Kidney (tissue), 14 donors: Measurements from ENCODE around the gene RAE1. TPM values are rescaled to one million over a fixed set of nuclear protein-coding genes. Genes with fewer than 3 reads are reported as not detected.

Experiments
- DNase-seq, 5 donors: peaks; one replicate each; pipeline ENCODE4 v3.0.0-alpha.2; 2013 to 2020
- FAIRE-seq: peaks from 2 replicates; lab custom pipeline; 2012; peaks lifted over from hg19 to GRCh38; lab: Jason Lieb, UNC
- H3K27ac ChIP-seq, 2 donors: one replicate each; pipeline ENCODE4 v1.7.0; 2013; ENCODE audit warnings: low read depth in 2 of 2, low read length in 2 of 2, inconsistent platforms in 1 of 2
- H3K27me3 ChIP-seq: one replicate; pipeline ENCODE4 v1.7.1; 2013; ENCODE audit warnings: low read length, inconsistent platforms; ENCODE audit not compliant: control insufficient read depth, insufficient read depth
- H3K36me3 ChIP-seq, 3 donors: one replicate each; pipeline versions ENCODE4 v1.7.0 to v1.7.1; 2013; ENCODE audit warnings: low read length in 3 of 3, control low read depth in 1 of 3, inconsistent platforms in 1 of 3; ENCODE audit not compliant: insufficient read depth in 3 of 3, control insufficient read depth in 2 of 3
- H3K4me1 ChIP-seq, 3 donors: one replicate each; pipeline versions ENCODE4 v1.7.0 to v1.7.1; 2013; ENCODE audit warnings: low read length in 3 of 3, inconsistent platforms in 1 of 3, low read depth in 1 of 3; ENCODE audit not compliant: control insufficient read depth in 2 of 3, insufficient read depth in 2 of 3
- H3K4me3 ChIP-seq, 3 donors: one replicate each; pipeline versions ENCODE4 v1.7.0 to v1.8.1; 2013; ENCODE audit warnings: low read length in 3 of 3, control low read depth in 1 of 3, inconsistent platforms in 1 of 3
- H3K9ac ChIP-seq, 3 donors: one replicate each; pipeline versions ENCODE4 v1.7.0 to v1.7.1; 2013; ENCODE audit warnings: low read length in 3 of 3, control low read depth in 1 of 3, inconsistent platforms in 1 of 3
- H3K9me3 ChIP-seq, 3 donors: one replicate each; pipeline versions ENCODE4 v1.7.0 to v1.7.1; 2013; ENCODE audit warnings: low read length in 3 of 3, control low read depth in 1 of 3, inconsistent platforms in 1 of 3; ENCODE audit not compliant: control insufficient read depth in 2 of 3, insufficient read depth in 1 of 3
- CTCF ChIP-seq: IDR thresholded peaks from 3 replicates; pipeline ENCODE4 v1.5.1; 2012; ENCODE audit warnings: mild to moderate bottlenecking, moderate library complexity, borderline replicate concordance; ENCODE audit not compliant: insufficient read depth; ENCODE audit errors: extremely low read depth
- intact Hi-C: fragments of 100-400 bp; cut with DNase I; formaldehyde crosslinking; loops from one replicate; pipeline ENCODE4 v1.11.1; 2022
- polyA plus RNA-seq: library from polyadenylated mRNA; stranded (reverse); fragments of 350-450 nt; fragmentation: Illumina TruSeq; extraction: RNeasy Lipid Tissue Mini Kit (QIAGEN cat#74804); gene quantifications from one replicate; pipeline ENCODE4 v1.2.3, GENCODE V29; 2014; ENCODE audit warnings: low read depth, low replicate concordance; ENCODE audit not compliant: insufficient read depth
- total RNA-seq: library from RNA; stranded (reverse); fragmentation: NEBNext Ultra II Directional; extraction: Animal tissue kit (Norgen Biotek cat#: 25700); gene quantifications from one replicate; pipeline ENCODE4 v1.2.1, GENCODE V29; 2021
- donor health status: control.
- donor health status: control.
- donor health status: control.
- donor health status: control.
- donor health status: control.
- donor health status: DM: yes; HTN: yes; CAD: no.
- donor health status: Normal renal cell carcinoma (clear cell type).

The RAE1 gene
- total and polyA plus RNA-seq, 2 donors from 2014 or later = 19.5 to 26.3 TPM

DNA sequence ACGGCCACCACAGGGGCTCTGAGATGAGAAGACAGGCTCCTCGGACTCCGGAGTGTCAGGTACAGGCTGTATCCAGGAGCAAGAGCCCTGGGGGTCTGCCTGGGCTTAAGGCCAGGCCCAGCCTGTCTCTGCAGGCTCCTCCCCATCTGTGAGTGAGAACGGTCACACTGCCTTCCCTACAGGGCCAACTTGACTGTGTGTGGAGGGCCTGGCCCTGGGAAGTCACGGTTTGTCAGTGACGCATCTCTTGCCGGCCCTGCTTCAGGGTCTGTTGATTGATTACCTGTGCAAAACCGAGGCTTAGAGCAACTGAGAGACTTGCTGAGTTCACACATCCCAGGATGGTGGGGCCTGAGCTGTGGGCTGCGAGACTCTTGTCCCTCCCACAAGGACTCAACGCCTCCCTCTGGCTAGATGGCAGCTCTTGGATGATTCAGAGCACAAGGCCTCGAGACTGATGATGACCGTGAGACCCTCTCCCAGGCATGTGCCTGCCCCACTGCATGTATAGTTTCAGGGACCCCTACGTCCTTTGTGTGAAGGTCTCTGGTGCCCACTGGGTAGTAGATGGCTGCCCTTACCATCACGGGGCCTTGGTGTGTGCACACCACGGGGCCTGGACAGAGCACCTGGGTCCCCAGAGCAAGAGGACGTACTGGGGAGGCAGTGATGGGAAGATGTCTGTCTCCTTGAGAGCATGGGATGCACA, 46.1 kb downstream of the RAE1 start:
- Histone ChIP-seq H3K36me3 (peaks cover 0 to 7% (median 0%) of the 10 kb centered on the region in 3 donors), H3K27ac (peak overlapping the region in 1 of 2 donors; percentile 23), H3K4me1 (peaks cover 0 to 61% (median 33%) of the 10 kb centered on the region in 3 donors), H3K9me3 (no peaks in the 10 kb centered on the region), H3K27me3 (no peaks in the 10 kb centered on the region), H3K4me3 (no peak overlapping the region), H3K9ac (no peak overlapping the region)
- intact Hi-C loops = no loop called here
- no peak for TF ChIP-seq CTCF
- FAIRE-seq (no peak), DNase-seq (peak; percentile 63 to 78 (median 68))

GRCh38 chr20:57397693-57398108, 46.6 kb downstream of the RAE1 start:
- Histone ChIP-seq H3K27me3 (no peaks in the 10 kb centered on the region), H3K4me1 (peaks cover 0 to 57% (median 33%) of the 10 kb centered on the region in 3 donors), H3K4me3 (no peak overlapping the region), H3K36me3 (peaks cover 0 to 11% (median 0%) of the 10 kb centered on the region in 3 donors), H3K27ac (peak overlapping the region in 1 of 2 donors; percentile 23), H3K9me3 (no peaks in the 10 kb centered on the region), H3K9ac (no peak overlapping the region)
- FAIRE-seq (no peak), DNase-seq (peak in 1 of 5 donors; percentile 60)
- no peak for TF ChIP-seq CTCF
- intact Hi-C loops = no loop called here

DNA sequence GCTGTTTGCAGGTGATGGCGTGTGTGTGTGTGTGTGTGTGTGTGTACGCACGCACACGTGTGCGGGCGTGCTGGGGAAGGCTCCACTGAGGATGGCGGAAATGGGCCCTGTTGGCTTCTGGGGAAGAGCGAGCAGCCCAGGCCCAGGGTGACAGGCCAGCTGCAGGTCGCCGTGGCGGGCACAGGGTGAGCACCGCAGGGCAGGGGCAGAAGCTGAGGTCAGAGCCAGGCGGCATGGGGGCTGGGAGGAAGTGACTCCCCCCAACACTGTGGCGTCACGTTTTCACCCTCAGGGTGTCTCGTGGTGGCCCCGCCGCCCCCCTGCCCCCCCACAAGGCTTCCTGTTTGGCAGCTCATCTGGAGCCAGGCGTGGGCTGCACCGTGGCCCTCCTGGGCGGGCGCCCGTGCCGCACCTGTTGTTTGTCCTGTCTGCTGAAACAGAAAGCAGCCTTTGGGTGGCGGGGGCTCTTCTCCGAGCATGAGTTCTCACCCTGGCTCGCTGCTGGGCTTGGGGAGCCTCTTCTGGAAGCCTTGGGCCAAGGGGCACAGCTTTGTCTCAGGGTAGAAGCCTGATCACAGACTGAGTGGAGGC, 47.3 kb downstream of the RAE1 start:
- Histone ChIP-seq H3K27ac (peak overlapping the region in 1 of 2 donors; percentile 57), H3K4me3 (no peak overlapping the region), H3K4me1 (peaks cover 0 to 50% (median 33%) of the 10 kb centered on the region in 3 donors), H3K36me3 (peaks cover 0 to 11% (median 0%) of the 10 kb centered on the region in 3 donors), H3K9ac (no peak overlapping the region), H3K27me3 (no peaks in the 10 kb centered on the region), H3K9me3 (no peaks in the 10 kb centered on the region)
- DNase-seq = peak; percentile 49 to 91 (median 70)
- no peak for TF ChIP-seq CTCF
- intact Hi-C loops = no loop called here
- FAIRE-seq = no peak
